BLaER1 (cell line): ENCODE data around the gene STS.

Experiments
- H3K27ac ChIP-seq: shearing (Covaris generic); formaldehyde crosslinking; 2 replicates; pipeline ENCODE4 v1.8.1; 2022
- H3K27me3 ChIP-seq: shearing (Covaris generic); formaldehyde crosslinking; 2 replicates; pipeline ENCODE4 v1.8.1; 2022
- H3K36me3 ChIP-seq: shearing (Covaris generic); formaldehyde crosslinking; 2 replicates; pipeline ENCODE4 v1.8.1; 2022
- H3K4me1 ChIP-seq: shearing (Covaris generic); formaldehyde crosslinking; 2 replicates; pipeline ENCODE4 v1.8.1; 2022
- H3K4me2 ChIP-seq: shearing (Covaris generic); formaldehyde crosslinking; 2 replicates; pipeline ENCODE4 v1.8.1; 2022
- H3K4me3 ChIP-seq: shearing (Covaris generic); formaldehyde crosslinking; 2 replicates; pipeline ENCODE4 v1.8.1; 2022
- H3K9ac ChIP-seq: shearing (Covaris generic); formaldehyde crosslinking; 2 replicates; pipeline ENCODE4 v1.8.1; 2022
- H3K9me3 ChIP-seq: shearing (Covaris generic); formaldehyde crosslinking; 2 replicates; pipeline ENCODE4 v1.8.1; 2022
- H4K20me1 ChIP-seq: shearing (Covaris generic); formaldehyde crosslinking; 2 replicates; pipeline ENCODE4 v1.8.1; 2022
- Cebpa-rat ChIP-seq: shearing (Covaris generic); IDR thresholded peaks from 2 replicates; pipeline ENCODE4 v1.8.1; 2022

The STS gene

GRCh38 chrX:7149411-7149810, 1.9 kb downstream of the STS start:
- Histone ChIP-seq H3K4me2 (no peak overlapping the region), H3K9ac (no peak overlapping the region), H3K27ac (no peak overlapping the region)

GRCh38 chrX:7153231-7153630, 5.7 kb downstream of the STS start:
- Histone ChIP-seq H3K27ac (no peak overlapping the region), H4K20me1 (no peaks in the 10 kb centered on the region), H3K27me3 (no peaks in the 10 kb centered on the region), H3K9me3 (no peaks in the 10 kb centered on the region), H3K9ac (no peak overlapping the region), H3K4me1 (peaks cover 23% of the 10 kb centered on the region), H3K4me3 (no peak overlapping the region), H3K36me3 (peaks cover 4% of the 10 kb centered on the region; the same call in 1 of the 2 replicates), H3K4me2 (no peak overlapping the region)
- TF ChIP-seq Cebpa-rat = no peak

More at GRCh38 chrX:7149411-7149810, 1.9 kb downstream of the STS start:
- Histone ChIP-seq H4K20me1 (no peaks in the 10 kb centered on the region; the same call in 1 of the 2 replicates), H3K9me3 (no peaks in the 10 kb centered on the region), H3K4me3 (no peak overlapping the region), H3K36me3 (peaks cover 5% of the 10 kb centered on the region), H3K27me3 (no peaks in the 10 kb centered on the region), H3K4me1 (peaks cover 46% of the 10 kb centered on the region)
- no peak for TF ChIP-seq Cebpa-rat

- no peak overlapping the region for H3K27ac ChIP-seq
- H3K9ac ChIP-seq = no peak overlapping the region
- TF ChIP-seq Cebpa-rat = no peak
- H3K4me3 ChIP-seq = no peak overlapping the region
- peaks cover 4% of the 10 kb centered on the region; the same call in 1 of the 2 replicates for H3K36me3 ChIP-seq
- H3K4me1 ChIP-seq = peaks cover 18% of the 10 kb centered on the region; the same call in 1 of the 2 replicates
- H3K9me3 ChIP-seq = no peaks in the 10 kb centered on the region
- H4K20me1 ChIP-seq = no peaks in the 10 kb centered on the region
- no peak overlapping the region for H3K4me2 ChIP-seq
- H3K27me3 ChIP-seq = no peaks in the 10 kb centered on the region
Observed at GRCh38 chrX:7154041-7154597, 6.6 kb downstream of the STS start.

GRCh38 chrX:7155163-7155562, 7.7 kb downstream of the STS start:
- no peak overlapping the region for H3K4me2 ChIP-seq
- no peak for TF ChIP-seq Cebpa-rat

GRCh38 chrX:7156879-7157278, 9.4 kb downstream of the STS start:
- Histone ChIP-seq H4K20me1 (no peaks in the 10 kb centered on the region), H3K9ac (no peak overlapping the region), H3K27me3 (no peaks in the 10 kb centered on the region), H3K4me1 (no peaks in the 10 kb centered on the region), H3K4me2 (no peak overlapping the region), H3K27ac (no peak overlapping the region), H3K9me3 (no peaks in the 10 kb centered on the region), H3K36me3 (peaks cover 4% of the 10 kb centered on the region; the same call in 1 of the 2 replicates), H3K4me3 (no peak overlapping the region)
- no peak for TF ChIP-seq Cebpa-rat

More at GRCh38 chrX:7155163-7155562, 7.7 kb downstream of the STS start:
- Histone ChIP-seq H3K4me3 (no peak overlapping the region), H3K9ac (no peak overlapping the region), H4K20me1 (no peaks in the 10 kb centered on the region), H3K4me1 (peaks cover 12% of the 10 kb centered on the region; the same call in 1 of the 2 replicates), H3K27me3 (no peaks in the 10 kb centered on the region), H3K27ac (no peak overlapping the region), H3K9me3 (no peaks in the 10 kb centered on the region), H3K36me3 (peaks cover 4% of the 10 kb centered on the region; the same call in 1 of the 2 replicates)

GRCh38 chrX:7158468-7158990, 11.0 kb downstream of the STS start:
- Histone ChIP-seq H3K36me3 (peaks cover 4% of the 10 kb centered on the region; the same call in 1 of the 2 replicates), H3K27me3 (no peaks in the 10 kb centered on the region), H3K4me1 (no peaks in the 10 kb centered on the region), H3K4me3 (no peak overlapping the region), H3K4me2 (no peak overlapping the region), H3K27ac (no peak overlapping the region), H3K9ac (no peak overlapping the region), H3K9me3 (no peaks in the 10 kb centered on the region), H4K20me1 (no peaks in the 10 kb centered on the region)
- no peak for TF ChIP-seq Cebpa-rat

- Histone ChIP-seq H3K36me3 (no peaks in the 10 kb centered on the region), H3K27me3 (no peaks in the 10 kb centered on the region), H3K27ac (no peak overlapping the region), H3K4me3 (no peak overlapping the region), H4K20me1 (no peaks in the 10 kb centered on the region), H3K9me3 (no peaks in the 10 kb centered on the region), H3K4me2 (no peak overlapping the region), H3K4me1 (no peaks in the 10 kb centered on the region), H3K9ac (no peak overlapping the region)
- no peak for TF ChIP-seq Cebpa-rat
Observed at GRCh38 chrX:7159149-7159861, 11.8 kb downstream of the STS start.

GRCh38 chrX:7163146-7163677, 15.7 kb downstream of the STS start:
- H4K20me1 ChIP-seq = no peaks in the 10 kb centered on the region
- peaks cover 10% of the 10 kb centered on the region for H3K9me3 ChIP-seq
- no peak overlapping the region for H3K27ac ChIP-seq
- no peaks in the 10 kb centered on the region for H3K36me3 ChIP-seq
- no peak for TF ChIP-seq Cebpa-rat
- H3K9ac ChIP-seq = no peak overlapping the region
- no peaks in the 10 kb centered on the region for H3K27me3 ChIP-seq
- no peak overlapping the region for H3K4me3 ChIP-seq
- no peak overlapping the region for H3K4me2 ChIP-seq
- no peaks in the 10 kb centered on the region for H3K4me1 ChIP-seq

GRCh38 chrX:7164174-7164573, 16.7 kb downstream of the STS start:
- no peak for TF ChIP-seq Cebpa-rat
- peaks cover 18% of the 10 kb centered on the region for H3K9me3 ChIP-seq
- H3K27ac ChIP-seq = no peak overlapping the region
- no peaks in the 10 kb centered on the region for H3K4me1 ChIP-seq
- H4K20me1 ChIP-seq = no peaks in the 10 kb centered on the region
- no peaks in the 10 kb centered on the region for H3K36me3 ChIP-seq
- no peak overlapping the region for H3K9ac ChIP-seq
- H3K4me2 ChIP-seq = no peak overlapping the region
- no peaks in the 10 kb centered on the region for H3K27me3 ChIP-seq
- no peak overlapping the region for H3K4me3 ChIP-seq

GRCh38 chrX:7168371-7168770, 20.9 kb downstream of the STS start:
- no peaks in the 10 kb centered on the region for H3K4me1 ChIP-seq
- no peak overlapping the region for H3K4me2 ChIP-seq
- no peaks in the 10 kb centered on the region for H4K20me1 ChIP-seq
- no peaks in the 10 kb centered on the region for H3K36me3 ChIP-seq
- H3K9ac ChIP-seq = no peak overlapping the region
- H3K9me3 ChIP-seq = peaks cover 22% of the 10 kb centered on the region
- no peak overlapping the region for H3K4me3 ChIP-seq
- no peaks in the 10 kb centered on the region for H3K27me3 ChIP-seq
- H3K27ac ChIP-seq = no peak overlapping the region
- no peak for TF ChIP-seq Cebpa-rat
